Activated CD8-positive, alpha-beta memory T cell treated with anti-CD3 and anti-CD28 coated beads for 48 hours (primary cell): ENCODE results near the gene GMDS.

ENCODE experiments used
- DNase-seq, 3 experiments: peaks; one replicate each; pipeline ENCODE4 v3.0.0-alpha.2; 2020; ENCODE audit warnings: low read depth in 2 of 3, low spot score in 2 of 3

GMDS gene

DNA sequence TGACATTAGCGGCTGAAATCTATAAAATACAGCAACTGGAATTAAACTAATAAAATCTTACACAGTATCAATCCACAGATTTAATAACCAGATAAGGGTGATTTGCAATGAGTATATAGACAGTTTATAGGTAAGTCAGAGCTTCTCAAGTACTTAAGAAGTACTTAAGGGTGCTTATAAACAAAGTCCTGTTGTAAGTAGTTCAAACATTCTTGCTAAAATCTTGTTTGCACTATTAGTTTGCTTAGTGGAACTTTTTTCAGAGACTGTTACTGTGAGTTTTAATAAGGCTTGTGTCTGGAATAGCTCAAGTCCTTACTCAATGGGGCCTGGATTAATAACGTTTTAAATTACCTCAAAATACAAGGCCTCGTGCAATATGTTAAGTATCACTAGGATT lies 240.5 kb downstream of the GMDS start:
- no peak for DNase-seq

DNA sequence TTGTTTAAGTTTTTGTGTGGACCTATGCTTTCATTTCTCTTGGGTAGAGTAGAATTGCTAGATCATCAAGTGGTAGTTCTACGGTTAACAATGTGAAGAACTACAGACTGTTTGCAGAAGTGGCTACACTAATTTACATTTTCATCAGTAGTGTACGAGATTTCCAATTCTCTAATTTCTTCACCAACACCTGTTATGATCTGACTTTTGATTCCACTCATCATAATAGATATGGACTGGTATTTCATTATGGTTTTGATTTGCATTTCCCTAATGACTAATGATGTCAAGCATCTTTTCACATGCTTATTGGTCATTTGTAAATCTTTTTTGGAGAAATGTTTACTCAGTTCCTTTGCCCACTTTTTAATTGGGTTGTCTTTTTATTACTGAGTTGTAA lies 244.4 kb downstream of the GMDS start:
- DNase-seq = no peak

DNA sequence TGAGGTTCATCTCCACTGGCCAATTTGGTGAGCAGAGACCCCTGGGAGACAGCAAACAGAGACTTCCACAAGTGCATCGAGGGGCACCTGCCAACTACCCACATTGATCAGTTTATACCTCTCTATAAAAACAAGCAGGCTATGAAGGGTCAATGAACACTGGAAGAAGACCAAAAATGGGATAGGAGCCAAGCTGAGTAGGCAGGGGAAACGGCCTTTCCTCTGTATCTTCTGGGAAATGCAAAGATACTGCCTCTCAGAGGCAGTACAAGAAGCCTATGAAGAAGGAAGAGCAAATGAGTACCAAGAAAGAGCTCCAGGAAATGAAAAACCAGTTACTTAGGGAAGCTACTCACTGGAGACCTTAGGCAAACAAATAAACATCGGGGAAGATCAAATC lies 247.7 kb downstream of the GMDS start:
- no peak for DNase-seq

DNA sequence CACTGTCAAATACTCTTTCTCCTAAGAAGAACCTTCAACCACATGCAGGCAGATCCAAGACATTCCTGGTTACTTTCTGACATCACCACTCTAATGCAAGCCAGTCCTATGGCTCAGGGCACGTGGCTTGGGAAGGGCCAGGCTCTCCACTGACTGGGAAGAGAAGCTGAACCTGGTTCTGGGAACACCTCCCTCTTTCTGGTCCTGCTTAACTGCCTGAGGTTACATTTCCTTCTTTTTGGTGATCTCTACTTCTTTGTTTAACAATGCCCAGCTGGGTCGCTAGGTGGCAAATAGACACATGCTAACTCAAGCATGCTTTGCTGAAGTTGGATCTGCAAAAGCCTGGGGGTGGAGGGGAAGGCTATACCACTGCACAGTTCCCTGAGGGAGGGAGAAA lies 249.8 kb downstream of the GMDS start:
- DNase-seq = no peak

DNA sequence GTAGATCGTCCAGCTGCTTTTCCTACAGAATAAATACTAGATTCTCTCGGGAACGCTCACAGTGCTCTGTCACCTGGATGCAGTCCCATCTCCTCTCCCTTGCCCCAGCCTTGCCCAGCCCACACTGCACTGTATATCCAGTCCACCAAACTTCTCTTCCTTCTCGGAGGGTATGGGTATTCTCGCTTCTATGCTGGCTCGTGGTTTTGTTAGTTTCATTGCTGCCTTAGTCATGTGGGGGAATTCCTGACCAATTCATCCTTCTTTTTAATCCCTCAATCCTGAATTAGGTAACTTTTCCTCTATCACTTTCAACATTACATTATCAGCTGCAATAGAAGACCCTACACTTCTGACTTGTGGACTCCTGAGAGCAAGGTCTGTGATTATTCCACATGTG lies 252.4 kb downstream of the GMDS start:
- DNase-seq = no peak

DNA sequence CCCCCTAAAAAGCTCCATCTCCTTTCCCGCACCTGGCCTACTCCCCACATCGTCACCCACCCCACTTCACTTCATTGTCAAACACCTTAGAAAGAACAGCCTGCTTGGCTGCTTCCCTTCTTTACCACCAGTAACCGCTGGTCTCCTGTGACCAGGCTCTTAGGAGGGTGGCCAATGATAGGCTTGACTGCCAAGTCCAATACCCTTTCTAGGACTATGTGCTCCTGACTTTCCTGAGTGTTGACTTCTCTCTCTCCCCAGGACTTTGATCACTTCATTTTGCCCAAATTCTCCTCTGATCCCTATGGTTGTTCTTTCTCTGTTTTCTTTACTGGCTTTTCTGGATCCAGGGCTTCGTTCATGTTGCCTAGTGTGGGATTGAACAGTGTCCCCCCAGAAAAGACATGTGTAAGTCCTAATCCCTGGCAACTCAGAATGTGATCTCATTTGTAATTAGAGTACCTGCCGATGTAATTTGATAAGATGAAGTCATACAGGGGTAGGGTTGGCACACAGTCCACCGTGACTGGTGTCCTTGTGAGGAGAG lies 254.0 kb downstream of the GMDS start:
- DNase-seq = no peak

DNA sequence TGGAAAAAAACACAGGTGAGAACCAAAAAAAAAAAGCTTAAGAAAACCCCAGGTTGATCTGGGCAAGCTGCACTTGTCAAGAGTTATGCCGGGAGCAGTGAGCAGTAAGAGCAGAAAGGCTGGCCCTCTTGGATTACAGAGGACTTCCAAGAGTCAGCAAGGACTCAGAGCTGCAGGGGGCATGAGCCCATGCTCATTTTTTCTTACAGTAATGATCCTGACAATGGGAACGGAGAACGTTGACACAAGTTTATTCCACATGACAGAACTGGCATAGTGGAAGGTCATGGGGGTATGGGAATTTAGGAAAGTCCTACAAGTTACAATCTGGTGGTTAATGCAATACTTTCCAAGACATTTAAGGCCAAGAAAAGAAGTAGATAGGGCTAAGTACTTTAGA lies 256.6 kb downstream of the GMDS start:
- DNase-seq = no peak

DNA sequence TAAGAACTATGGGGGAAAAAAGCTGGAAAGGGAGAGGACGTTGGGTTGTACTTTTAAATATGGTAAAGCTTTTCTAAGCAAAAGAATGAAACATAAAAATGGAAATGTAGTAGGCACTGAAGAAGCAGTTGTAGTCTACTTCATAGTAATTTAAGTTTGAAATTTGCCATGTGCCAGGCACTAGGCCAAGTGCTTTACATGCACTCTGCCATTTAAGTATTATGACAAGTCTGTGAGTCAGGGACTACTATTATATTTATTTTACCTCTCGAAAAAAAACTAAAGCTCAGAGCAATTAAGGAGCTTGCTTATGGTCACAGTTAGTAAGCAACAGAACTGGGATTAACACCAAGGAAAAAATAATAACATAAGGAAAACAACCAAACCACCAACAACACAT lies 257.8 kb downstream of the GMDS start:
- no peak for DNase-seq

DNA sequence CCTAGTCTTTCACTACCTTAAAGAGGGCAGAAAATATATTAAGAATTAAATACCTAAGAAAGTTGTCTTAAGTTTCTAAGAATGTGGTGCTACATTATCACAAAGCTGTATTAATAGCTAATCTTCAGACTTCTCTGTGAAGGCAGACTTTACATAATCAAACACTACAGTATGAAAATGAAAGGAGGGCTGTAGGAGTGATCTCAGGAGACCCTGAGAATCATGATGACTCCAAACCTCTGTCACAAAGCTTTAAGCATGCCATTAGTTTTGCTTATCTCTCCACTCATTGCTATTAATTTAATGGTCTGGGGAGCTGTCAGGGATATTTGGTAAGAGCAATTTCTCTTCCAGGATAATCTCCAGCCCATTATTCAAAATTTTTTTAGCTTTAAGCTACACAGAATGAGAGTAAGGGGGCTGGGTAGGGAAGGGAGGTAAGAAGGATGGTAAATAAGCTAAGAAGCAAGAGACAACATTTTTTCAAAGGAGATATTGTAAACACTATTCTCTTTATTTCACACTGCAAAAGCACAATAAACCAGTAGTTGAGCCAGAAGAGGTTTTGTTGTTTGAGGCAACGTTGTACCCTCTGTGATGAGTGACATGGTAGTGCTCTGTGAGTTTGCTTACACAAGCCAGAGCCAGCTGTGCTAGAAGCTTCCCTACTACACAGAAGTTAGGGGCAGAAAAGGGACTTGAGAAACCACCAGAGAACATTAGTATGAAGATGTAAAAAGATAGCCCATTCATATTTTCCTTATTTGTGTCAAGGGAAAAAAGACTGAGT lies 258.8 kb downstream of the GMDS start:
- no peak for DNase-seq

DNA sequence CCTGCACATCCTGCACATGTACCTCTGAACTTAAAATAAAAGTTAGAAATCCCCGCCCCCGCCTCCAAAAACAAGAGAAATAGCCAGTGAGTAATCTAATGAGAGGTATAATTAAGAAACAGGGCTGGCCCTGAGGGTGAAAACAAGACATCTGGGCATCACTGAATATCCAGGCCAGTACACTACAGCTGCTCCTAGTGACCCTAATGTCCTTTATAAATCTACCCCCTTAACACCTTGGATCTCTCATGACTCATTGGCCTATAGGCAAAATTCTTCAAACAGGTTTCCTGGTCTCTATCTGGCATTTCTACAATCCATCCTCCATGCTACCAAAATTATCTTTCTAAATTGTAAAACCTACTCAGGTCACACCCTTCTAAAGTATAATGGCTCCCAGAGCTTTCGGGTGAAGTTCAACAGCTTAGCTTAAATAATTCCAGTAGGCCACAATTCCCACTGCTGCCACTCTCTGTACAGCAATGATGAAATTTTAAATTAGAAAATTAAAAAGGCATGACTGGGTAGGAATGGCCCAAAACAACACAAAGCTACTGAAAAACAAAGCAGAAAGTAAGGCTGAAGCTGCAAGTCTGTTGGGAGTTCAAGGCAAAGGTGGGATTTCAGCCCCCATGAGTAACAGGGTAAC lies 260.9 kb downstream of the GMDS start:
- DNase-seq = no peak

DNA sequence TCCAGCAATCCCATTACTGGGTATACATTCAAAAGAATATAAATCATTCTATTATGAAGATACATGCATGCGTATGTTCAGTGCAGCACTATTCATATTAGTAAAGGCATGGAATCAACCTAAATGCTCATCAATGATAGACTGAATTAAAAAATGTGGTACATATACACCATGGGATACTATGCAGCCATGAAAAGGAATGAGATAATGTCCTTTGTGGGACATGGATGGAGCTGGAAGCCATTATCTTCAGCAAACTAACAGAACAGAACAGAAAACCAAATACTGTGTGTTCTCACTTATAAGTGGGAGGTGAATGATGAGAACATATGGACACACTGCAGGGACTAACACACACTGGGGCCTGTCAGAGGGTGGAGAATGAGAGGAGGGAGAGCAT lies 261.6 kb downstream of the GMDS start:
- DNase-seq = no peak

DNA sequence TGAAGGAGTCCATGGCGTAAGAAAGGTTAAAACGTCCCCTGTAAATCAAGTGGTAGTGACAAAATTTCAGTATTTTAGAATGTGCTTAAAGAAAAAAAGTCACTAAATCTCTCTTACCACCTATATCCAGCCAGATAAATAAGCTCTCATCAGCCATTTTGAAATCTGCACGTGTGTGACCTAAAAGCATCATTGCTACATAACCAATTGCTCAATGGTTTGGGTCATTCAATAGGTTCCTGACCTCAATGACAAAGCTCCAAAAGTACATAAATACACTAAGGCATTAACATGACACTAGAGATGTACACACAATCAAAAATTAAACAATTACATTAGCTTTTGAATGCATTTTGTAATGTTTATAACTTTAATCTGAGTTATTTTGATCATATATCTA lies 272.4 kb downstream of the GMDS start:
- DNase-seq = no peak

DNA sequence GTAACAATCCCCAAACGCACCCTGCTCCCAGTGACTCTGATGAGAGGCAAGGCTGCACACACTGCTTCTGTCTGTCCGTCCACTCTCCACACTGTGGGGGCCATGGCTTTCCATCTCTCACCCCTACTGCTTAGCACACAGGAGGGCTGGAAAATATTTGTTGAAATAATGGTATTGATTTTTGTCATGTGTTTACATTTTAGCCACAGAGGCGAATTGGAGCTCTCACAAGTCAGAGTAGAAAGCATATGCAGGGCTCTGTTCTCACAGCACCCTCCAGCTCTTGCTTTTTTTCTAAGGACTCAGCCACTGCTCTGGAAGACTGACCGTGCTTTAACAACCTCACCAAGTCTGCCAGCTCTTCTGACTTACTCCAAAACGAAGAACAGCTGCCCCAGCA lies 273.8 kb downstream of the GMDS start:
- DNase-seq = no peak

DNA sequence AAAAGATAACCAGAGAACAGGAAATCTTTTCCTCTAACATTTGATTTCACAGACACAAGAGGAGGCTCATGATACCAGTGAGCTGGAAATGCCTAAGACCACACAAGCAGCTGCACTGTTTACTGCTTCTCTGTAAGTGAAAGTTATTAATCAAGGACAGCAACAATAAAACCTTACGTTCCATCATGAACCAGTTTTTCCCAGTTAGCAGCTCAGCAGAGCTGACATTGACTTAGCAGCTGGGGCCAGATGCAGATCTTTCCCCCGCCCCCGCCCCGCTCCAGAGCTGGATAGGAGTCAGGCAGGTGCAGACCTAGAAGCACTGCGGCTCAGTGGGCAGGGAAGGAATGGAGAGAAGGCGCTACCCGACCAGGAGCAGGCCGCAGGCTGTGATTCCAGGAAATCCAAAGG lies 275.2 kb downstream of the GMDS start:
- DNase-seq = no peak

DNA sequence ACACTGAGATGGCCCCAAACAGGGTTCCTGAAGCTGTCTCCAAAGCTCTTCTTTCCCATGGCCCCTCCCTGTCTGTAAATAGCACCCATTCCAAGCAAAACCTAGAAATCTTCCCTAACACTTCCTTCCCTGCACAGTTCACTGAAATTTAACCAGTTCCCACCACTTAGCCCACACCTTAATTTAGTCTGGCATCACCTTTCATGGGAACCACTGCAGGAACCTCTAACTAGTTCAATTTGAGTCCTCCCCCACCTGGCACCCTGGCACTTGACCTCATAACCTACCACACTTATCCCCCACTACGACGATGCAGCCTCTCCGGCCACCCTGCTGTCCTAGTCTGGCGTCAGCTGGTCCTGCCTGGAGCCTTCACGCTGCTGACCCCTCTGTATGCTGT lies 278.7 kb downstream of the GMDS start:
- DNase-seq = no peak

DNA sequence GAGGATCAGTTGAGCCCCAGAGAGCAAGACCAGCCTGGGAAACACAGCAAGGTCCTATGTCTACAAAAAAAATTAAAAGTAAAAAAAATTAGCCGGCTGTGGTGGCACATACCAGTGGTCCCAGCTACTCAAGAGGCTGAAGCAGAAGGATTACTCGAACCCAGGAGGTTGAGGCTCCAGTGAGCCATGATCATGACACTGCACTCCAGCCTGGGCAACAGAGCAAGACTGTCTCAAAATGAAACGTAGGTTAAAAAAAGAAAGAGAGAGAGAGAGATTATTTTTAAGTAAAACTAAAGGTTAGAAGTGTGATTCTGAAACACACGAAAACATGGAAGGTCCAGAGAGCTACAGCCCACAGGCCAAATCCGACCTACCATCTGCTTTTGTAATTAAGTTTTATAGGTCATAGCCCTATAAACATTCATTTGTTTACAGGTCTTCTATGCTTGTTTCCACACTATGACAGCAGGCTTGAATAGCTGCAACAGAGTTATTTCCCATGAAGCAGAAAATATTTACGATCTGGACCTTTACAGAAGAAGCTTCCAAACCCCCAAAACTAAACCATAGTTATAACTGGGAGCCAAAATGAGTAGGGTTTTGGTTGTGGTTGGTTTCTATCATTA lies 279.7 kb downstream of the GMDS start:
- DNase-seq = no peak

DNA sequence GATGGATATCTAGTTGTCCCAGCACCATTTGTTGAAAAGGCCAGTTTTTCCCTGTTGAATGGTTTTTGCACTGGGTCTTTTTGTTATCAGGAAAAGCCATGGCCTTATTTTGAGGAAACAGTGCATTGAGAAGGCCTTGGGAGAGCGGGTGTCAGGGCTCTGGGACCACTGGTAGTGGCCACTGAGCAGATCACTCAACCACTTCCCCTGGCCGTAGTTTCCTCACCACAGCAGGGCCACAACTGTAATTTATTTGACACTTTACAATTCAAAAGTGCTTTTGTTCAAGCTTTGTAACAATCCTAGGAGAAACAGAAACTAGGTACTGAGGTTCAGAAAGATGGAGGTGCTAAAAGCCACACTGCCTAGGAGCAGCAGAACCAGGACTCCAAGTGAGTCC lies 281.8 kb downstream of the GMDS start:
- DNase-seq = no peak

DNA sequence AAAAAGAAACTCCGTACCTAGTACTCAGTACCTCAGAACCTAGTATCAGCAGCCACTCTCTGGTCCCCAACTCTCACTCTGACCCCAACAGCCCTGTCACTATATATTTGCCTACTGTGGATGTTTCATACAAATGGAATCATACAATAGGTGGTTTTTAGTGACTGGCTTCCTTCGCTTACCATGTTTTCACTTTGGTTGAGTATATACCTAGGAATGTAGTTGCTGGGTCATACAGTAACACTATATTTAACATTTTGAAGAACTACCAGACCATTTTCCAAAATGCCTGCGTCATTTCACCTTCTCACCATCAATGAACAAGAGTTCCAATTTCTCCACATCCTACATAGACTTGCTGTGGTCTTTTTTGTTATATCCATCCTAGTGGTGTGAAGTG lies 283.2 kb downstream of the GMDS start:
- DNase-seq = no peak

DNA sequence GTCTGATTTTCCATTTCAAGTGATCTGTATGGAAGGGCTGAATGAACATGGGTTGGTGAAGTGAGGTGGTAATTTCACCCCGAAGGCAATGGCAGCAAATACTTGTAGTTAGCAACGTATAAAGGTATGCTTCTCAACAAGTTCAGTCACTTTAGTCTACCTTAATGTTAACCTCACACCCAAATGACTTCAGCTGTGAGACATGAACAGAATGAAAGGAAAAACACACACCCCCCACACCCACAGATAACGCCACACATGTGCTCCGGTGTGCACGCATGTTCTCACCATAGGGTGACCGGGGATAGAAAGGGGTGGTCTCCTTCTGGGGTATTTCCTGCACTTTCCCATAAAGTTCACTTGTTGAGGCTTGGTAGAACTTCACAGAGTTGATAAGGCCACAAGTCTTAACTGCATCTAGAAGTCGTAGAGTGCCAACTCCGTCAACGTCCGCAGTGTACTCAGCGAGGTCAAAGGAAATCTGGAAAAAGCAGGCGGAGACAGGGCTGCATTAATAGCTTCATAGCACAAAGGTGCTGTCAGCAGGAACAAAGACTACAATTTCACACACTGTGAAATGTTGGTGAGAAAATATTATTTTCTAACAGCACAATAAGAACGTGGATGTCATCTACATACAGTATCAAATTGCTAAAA lies 284.8 kb downstream of the GMDS start:
- DNase-seq = no peak

DNA sequence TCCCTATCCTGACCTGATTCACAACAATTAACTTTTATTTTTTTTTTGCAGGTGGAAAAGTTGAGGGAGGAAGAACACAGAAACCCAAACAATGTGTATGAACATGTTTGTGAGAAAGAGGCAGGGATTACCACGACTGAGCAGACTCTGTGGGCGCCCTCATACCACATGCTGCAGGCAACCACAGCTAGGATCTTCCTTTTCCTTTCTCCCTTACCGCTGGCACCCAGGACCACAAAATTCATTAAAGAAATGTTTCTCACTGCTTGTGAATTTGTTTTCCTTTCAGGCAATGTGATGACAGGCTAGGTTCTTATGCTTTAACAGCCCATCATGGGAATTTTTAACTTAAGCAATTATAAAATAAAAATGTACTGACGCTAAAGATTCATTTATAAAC lies 287.1 kb downstream of the GMDS start:
- DNase-seq = no peak

DNA sequence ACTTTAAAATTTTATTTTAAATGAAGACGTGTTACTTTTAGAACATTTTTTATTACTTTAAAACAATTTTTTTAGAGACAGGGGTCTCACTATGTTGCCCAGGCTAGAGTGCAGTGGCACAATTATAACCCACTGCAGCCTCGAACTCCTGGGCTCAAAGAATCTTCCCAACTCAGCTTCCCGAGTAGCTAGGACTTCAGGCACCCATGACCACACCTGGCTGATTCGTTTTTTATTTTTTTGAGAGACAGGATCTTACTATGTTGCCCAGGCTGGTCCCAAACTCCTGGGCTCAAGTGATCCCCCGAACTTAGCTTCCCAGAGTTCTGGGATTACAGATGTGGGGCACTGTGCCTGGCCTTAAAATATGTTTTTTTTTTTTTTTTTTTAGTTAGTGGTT lies 287.7 kb downstream of the GMDS start:
- no peak for DNase-seq
